ENCODE data around the gene SEZ6L. TPM values are rescaled to one million over a fixed set of nuclear protein-coding genes. Genes with fewer than 3 reads are reported as not detected.

SEZ6L gene
- total RNA-seq, 1 experiment from 2014 or later = not detected

GRCh38 chr22:26295563-26296126 lies 126.4 kb downstream of the SEZ6L start:
- no peak for ATAC-seq
- Histone ChIP-seq H2AFZ (ENCODE audit: low read depth, low read length, poor library complexity, severe bottlenecking) (no peak overlapping the region), H3K4me2 (ENCODE audit: low read length) (no peak overlapping the region), H3K4me3 (replicated peaks in 1 of 2; ENCODE audit: low read depth in 1 of 2, low read length in 2 of 2) (no peak overlapping the region), H3K36me3 (ENCODE audit: control insufficient read depth in 1 of 2, insufficient read depth in 2 of 2, low read length in 2 of 2) (no peaks in the 10 kb centered on the region), H3K9ac (ENCODE audit: low read length) (no peak overlapping the region), H3K4me1 (ENCODE audit: control insufficient read depth in 1 of 2, insufficient read depth in 2 of 2, low read length in 2 of 2) (no peaks in the 10 kb centered on the region), H4K20me1 (ENCODE audit: insufficient read depth) (no peaks in the 10 kb centered on the region), H3K79me2 (ENCODE audit: insufficient read depth, low read length) (no peaks in the 10 kb centered on the region), H3K9me2 (ENCODE audit: insufficient read depth) (no peaks in the 10 kb centered on the region), H3K27ac (ENCODE audit: low read depth, low read length) (no peak overlapping the region), H3K9me3 (ENCODE audit: control insufficient read depth in 1 of 2, insufficient read depth in 1 of 2, low read depth in 1 of 2, low read length in 2 of 2) (no peaks in the 10 kb centered on the region), H3K27me3 (ENCODE audit: insufficient read depth, low read length) (peaks cover 48% of the 10 kb centered on the region)
- ChIA-PET RAD21 (ENCODE audit: low non-redundant PET in 1 of 2, low total read pairs in 2 of 2, uncharacterized antibody in 2 of 2, unreplicated experiment in 2 of 2) (no interaction called here), POLR2A (no interaction called here), CTCF (no interaction called here)
- no TSS peak for BruUV-seq (replicated peaks)
- TF ChIP-seq YY1 (IDR thresholded peaks at IDR 0.05; ENCODE audit: extremely low read depth, insufficient replicate concordance, low read depth, low read length) = no peak
- no peak for TF ChIP-seq CTCF (IDR thresholded peaks at IDR 0.05 in 2 of 3, conservative IDR thresholded peaks at IDR 0.05 in 1 of 3; ENCODE audit: borderline replicate concordance in 1 of 3, insufficient read depth in 1 of 3, low read depth in 2 of 3, low read length in 2 of 3)
- no peak for TF ChIP-seq ZNF274 (IDR thresholded peaks at IDR 0.05; ENCODE audit: low read depth, low read length)
- no peak for TF ChIP-seq JUND (IDR thresholded peaks at IDR 0.05)
- TF ChIP-seq ELF1 (IDR thresholded peaks at IDR 0.05; ENCODE audit: borderline replicate concordance, low read depth) = no peak
- TF ChIP-seq POLR2A (IDR thresholded peaks at IDR 0.05; ENCODE audit: borderline replicate concordance, extremely low read depth, insufficient read depth, insufficient read length) = no peak
- TF ChIP-seq, protein P1, sequence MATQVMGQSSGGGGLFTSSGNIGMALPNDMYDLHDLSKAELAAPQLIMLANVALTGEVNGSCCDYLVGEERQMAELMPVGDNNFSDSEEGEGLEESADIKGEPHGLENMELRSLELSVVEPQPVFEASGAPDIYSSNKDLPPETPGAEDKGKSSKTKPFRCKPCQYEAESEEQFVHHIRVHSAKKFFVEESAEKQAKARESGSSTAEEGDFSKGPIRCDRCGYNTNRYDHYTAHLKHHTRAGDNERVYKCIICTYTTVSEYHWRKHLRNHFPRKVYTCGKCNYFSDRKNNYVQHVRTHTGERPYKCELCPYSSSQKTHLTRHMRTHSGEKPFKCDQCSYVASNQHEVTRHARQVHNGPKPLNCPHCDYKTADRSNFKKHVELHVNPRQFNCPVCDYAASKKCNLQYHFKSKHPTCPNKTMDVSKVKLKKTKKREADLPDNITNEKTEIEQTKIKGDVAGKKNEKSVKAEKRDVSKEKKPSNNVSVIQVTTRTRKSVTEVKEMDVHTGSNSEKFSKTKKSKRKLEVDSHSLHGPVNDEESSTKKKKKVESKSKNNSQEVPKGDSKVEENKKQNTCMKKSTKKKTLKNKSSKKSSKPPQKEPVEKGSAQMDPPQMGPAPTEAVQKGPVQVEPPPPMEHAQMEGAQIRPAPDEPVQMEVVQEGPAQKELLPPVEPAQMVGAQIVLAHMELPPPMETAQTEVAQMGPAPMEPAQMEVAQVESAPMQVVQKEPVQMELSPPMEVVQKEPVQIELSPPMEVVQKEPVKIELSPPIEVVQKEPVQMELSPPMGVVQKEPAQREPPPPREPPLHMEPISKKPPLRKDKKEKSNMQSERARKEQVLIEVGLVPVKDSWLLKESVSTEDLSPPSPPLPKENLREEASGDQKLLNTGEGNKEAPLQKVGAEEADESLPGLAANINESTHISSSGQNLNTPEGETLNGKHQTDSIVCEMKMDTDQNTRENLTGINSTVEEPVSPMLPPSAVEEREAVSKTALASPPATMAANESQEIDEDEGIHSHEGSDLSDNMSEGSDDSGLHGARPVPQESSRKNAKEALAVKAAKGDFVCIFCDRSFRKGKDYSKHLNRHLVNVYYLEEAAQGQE (IDR thresholded peaks at IDR 0.05; ENCODE audit: low read depth) = no peak
- no peak for TF ChIP-seq ZFX (IDR thresholded peaks at IDR 0.05)
- TF ChIP-seq, protein P2, sequence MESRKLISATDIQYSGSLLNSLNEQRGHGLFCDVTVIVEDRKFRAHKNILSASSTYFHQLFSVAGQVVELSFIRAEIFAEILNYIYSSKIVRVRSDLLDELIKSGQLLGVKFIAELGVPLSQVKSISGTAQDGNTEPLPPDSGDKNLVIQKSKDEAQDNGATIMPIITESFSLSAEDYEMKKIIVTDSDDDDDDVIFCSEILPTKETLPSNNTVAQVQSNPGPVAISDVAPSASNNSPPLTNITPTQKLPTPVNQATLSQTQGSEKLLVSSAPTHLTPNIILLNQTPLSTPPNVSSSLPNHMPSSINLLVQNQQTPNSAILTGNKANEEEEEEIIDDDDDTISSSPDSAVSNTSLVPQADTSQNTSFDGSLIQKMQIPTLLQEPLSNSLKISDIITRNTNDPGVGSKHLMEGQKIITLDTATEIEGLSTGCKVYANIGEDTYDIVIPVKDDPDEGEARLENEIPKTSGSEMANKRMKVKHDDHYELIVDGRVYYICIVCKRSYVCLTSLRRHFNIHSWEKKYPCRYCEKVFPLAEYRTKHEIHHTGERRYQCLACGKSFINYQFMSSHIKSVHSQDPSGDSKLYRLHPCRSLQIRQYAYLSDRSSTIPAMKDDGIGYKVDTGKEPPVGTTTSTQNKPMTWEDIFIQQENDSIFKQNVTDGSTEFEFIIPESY (IDR thresholded peaks at IDR 0.05; ENCODE audit: extremely low read depth, insufficient replicate concordance, low read length) = no peak
- TF ChIP-seq CBX3 (IDR thresholded peaks at IDR 0.05; ENCODE audit: low read depth) = no peak
- no peak for TF ChIP-seq SIN3A (IDR thresholded peaks at IDR 0.05; ENCODE audit: low read depth)
- TF ChIP-seq CEBPB (IDR thresholded peaks at IDR 0.05; ENCODE audit: low read depth) = no peak
- no peak for DNase-seq (ENCODE audit: low read depth, low spot score)
- intact Hi-C loops (cut with micrococcal nuclease) = no loop called here

Measured in HCT116 (cell line).